ENCODE measurements around the gene CD44.

DNA sequence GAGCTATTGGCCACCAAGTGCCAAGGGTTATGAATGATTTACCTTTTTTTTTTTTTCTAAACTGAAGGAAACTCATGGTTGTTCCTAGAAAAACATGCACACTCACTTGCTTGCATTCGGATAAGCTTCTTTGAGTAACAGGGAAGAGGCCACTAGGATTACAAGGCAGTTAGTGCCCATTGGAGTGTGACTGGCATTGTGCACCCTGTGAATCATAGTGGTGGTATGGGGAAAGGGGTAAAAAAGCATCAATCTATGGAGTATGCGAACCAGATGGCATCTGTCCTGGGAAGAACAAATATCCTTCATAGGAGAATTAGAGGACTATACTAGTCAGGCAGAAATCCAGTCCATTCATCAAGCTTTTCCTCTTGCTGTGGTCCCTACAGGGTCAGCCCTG, 24.2 kb downstream of the CD44 start:
- TF ChIP-seq, protein P1, sequence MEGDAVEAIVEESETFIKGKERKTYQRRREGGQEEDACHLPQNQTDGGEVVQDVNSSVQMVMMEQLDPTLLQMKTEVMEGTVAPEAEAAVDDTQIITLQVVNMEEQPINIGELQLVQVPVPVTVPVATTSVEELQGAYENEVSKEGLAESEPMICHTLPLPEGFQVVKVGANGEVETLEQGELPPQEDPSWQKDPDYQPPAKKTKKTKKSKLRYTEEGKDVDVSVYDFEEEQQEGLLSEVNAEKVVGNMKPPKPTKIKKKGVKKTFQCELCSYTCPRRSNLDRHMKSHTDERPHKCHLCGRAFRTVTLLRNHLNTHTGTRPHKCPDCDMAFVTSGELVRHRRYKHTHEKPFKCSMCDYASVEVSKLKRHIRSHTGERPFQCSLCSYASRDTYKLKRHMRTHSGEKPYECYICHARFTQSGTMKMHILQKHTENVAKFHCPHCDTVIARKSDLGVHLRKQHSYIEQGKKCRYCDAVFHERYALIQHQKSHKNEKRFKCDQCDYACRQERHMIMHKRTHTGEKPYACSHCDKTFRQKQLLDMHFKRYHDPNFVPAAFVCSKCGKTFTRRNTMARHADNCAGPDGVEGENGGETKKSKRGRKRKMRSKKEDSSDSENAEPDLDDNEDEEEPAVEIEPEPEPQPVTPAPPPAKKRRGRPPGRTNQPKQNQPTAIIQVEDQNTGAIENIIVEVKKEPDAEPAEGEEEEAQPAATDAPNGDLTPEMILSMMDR (IDR thresholded peaks at IDR 0.05), result no peak
- no peak for TF ChIP-seq POLR2A (IDR thresholded peaks at IDR 0.05)

Measured in heart left ventricle (tissue), 13 donors.